ENCODE measurements around the gene ADIPOR1.
"Not testable (repeated sequence)": the region's sequence is repeated elsewhere in the genome, so short reads cannot be mapped to it uniquely, and the experiment has no call there.

Gene ADIPOR1

GRCh38 chr1:202968351-202968750, 10.2 kb upstream of the ADIPOR1 start:
- DNase-seq: no peak

DNA sequence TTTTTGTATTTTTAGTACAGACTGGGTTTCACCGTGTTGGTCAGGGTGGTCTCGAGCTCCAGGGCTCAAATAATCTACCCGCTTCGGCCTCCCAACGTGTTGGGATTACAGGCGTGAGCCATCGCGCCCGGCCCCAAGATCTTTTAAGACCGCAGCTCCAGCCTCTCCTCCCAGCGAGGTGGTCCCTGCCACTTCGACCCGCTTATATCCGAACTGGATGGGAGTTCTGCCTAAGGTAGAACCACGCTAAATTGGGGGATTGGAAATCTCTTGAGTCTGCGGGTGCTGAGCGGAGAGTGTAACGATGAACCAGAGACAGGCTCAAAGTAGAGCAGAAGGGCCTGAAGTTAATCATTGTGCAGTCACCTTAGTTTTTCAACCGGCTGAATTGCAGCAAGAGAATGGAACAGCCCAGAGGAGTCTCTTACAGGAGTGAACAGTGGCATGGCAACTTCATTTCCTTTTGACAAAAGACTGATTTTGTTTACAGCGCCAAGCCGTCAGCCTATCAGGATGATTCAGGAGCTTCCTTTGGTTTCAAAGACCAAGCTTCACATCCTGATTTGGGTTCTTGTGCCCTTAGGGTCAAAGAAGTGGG, 9.7 kb upstream of the ADIPOR1 start:
- DNase-seq: no peak

DNA sequence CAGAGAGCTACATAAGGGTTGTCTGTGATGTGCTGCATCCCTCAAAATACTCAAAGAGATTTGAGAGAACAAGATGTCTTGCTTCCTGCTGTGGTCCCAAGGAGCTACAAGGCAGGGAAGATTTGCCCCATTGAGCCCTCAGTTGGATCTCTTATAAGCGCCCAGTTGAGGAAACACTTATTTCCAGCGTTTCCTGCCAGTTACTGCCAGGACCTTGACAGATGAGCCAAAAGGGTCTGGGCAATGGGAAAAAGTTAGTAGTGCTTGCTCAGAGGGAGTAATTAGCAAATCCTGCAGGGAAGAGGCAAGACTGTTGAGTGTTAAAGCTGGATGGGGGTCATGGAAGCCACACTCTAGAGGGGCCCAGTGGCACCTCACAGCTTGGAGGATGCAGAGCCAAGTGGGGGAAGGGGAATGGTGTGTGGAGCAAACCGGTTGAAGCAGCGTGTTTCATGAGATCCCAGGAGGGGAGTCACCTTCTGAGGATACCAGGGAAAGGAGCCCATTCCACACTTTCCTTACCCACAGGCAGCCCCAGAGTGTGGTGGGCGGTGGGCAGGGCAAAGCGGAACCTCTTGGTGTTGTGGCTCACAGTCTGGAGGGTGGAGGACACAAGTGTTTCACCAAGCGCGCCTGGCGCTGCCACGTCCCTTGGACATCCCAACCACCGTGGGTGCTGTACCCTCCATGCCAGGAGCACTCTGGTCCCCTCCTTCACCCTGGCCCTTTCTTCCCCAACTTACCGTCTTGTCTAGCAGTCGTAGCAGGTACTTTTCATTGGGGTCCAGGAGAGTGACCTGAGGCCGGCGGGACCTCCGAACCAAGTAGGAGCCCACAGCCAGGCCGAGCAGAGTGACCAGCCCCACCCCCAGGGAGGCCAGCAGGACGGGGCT, 8.1 kb upstream of the ADIPOR1 start:
- DNase-seq: no peak

GRCh38 chr1:202965422-202965821, 7.3 kb upstream of the ADIPOR1 start:
- DNase-seq: no peak

GRCh38 chr1:202964791-202965410, 6.8 kb upstream of the ADIPOR1 start:
- DNase-seq: no peak

DNA sequence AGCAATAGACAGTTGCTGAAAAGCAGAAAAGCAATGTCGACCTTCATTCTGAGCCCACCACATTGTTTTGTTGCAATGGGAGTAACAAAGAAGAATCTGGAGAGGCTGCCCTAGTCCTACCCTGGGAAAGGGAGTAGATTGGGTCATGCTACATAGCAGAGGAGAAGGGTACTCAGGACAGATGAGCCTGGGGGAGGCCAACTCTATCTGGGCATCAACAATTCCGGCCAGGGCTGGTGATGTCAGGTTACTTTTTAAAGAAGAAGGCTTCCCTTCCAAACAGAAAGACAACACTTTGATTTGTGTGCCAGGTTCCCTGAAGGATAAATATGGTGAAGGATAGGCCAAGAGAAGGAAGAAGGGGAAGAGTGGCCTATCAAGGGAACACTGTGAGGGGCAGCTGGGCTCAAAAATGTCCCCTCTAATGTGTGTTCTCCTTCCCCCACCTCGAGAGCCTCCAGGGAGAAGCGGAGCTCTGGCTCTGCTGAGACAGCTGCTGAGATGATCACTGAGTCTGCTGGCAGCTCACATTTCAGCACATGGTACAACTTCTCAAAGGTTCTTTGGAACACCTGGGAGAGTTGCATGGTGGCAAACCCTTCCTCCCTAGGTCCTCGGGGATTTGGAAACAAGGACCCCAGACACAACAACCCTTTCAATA, 3.2 kb upstream of the ADIPOR1 start:
- no peak for DNase-seq

GRCh38 chr1:202959276-202959620, 1.1 kb upstream of the ADIPOR1 start:
- DNase-seq: no peak

DNA sequence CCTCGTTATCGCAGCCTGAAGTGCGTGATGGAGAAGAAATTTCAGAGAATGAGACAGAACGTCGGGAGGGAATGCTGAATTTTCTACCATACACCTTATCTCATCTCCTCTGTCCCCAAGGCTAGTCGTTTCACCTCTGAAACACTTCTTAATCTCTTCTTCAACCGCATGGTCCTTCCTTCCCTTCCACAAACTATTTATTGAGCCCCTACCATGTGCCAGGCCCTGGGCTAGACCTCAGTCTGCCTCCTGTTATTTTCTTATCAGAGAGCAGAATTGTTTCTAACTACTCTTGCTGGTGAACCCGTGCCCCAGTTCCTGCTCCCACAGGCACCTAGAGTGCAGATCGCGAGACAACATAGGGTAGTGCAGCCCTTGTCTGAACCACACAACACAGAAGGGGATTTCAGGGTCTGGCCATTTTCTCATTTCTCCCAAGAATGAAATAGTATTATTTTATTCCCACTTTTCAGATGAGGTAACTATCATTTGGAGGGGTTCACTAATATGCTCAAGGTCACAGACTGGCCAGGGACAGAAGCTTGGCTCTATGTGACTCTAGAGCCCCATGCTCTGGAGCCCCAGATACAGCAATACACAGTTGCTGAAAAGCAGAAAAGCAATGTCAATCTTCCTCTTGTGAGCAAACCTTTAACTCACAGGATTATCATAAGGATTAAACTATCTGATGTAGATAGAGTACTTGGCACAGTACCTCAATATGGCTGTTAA, 598 bp upstream of the ADIPOR1 start:
- no peak for DNase-seq

GRCh38 chr1:202956969-202957368, 1.1 kb downstream of the ADIPOR1 start:
- no peak for DNase-seq

DNA sequence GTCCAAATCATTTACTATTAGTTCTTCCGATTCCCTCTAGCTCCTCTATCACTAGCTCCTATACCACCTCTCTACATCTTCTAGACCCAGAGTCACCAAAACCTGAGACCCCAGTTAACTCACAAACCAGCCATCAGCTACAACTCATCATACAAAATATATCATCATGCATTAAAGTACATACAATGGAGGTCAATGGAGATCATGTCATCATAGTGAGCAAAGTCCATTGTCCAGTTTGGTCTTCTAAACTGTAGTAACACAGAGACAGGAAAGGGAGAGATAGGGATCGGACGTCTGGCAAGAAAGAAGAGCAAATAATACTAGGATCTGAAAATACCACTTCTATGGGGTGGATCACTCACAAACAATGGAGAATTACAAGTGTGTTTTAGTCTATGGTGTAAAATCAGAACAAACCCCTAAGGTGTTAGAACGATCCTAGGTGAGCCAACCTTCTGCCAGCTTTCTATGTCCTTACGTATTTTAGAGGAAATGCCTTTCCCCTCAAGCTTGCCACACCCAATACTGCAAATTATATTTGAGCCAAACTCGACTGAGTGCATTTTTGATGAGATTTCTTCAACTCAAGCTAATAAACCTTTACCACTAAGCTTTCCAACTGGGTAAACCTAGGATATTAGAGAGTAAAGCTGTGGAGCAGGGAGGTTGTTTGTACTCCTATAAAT, 3.9 kb downstream of the ADIPOR1 start:
- DNase-seq: no peak

- no peak for DNase-seq
Observed at GRCh38 chr1:202953392-202953791, 4.7 kb downstream of the ADIPOR1 start.

DNA sequence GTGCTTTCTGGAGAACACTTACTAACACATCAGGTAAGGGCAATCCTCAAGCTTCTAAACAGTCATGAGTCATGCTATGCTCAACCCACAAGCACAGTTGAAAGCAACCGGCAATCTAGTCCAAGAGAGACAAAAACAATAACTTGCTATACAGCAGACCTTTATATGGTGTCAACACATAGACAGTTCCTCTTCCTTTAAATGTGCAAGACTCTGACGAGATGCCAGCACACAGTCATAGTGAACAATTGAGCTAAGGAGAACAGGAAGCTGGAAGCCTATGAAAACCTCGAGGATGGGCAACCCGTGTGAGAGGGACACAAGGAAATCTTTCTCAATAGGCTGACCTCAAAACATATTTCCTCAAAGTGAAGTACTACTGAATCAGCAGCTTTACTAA, 5.3 kb downstream of the ADIPOR1 start:
- no peak for DNase-seq

- no peak for DNase-seq
Observed at GRCh38 chr1:202952099-202952498, 6.0 kb downstream of the ADIPOR1 start.

DNA sequence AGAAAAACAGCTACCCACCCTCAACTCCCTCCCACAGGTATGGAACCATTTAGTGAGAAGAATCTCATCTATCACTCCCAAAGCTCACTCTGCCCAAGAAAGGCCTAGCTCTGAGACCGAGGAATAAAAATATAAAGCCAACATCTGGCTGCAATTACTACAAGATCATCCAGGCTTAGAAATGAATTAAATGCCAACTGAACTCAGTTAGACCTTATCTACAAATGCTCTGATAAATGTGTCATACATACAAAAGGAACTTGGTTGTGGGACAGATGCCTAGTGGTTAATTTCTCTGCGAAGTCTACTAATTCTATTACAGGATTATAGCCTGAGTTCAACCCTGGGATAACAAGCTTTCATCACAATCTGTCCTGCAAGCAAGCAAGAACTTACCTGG, 6.7 kb downstream of the ADIPOR1 start:
- DNase-seq: no peak

GRCh38 chr1:202945483-202945882, 12.6 kb downstream of the ADIPOR1 start:
- no peak for DNase-seq

GRCh38 chr1:202944438-202944921, 13.6 kb downstream of the ADIPOR1 start:
- no peak for DNase-seq

GRCh38 chr1:202942426-202942825, 15.7 kb downstream of the ADIPOR1 start:
- DNase-seq: no peak

GRCh38 chr1:202941372-202941771, 16.7 kb downstream of the ADIPOR1 start:
- no peak for DNase-seq

DNA sequence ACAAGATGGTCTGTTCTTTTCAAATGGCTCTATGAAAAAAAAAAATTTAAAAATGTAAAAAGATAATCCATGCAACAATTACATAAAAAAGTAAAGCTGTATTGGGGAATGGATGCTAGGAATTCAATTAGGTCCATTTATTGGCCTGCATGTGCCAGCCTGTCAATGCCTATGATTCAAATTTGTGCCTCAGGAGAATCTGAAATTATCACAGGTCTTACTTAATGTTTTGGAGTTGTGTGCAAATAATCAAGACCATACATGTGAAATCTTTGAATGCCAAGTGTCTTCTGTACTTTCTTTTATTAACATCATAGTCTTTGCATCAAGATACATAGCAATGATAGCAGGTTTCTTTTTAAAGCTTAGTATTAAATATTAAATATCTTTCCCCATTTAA, 17.6 kb downstream of the ADIPOR1 start:
- no peak for DNase-seq

DNA sequence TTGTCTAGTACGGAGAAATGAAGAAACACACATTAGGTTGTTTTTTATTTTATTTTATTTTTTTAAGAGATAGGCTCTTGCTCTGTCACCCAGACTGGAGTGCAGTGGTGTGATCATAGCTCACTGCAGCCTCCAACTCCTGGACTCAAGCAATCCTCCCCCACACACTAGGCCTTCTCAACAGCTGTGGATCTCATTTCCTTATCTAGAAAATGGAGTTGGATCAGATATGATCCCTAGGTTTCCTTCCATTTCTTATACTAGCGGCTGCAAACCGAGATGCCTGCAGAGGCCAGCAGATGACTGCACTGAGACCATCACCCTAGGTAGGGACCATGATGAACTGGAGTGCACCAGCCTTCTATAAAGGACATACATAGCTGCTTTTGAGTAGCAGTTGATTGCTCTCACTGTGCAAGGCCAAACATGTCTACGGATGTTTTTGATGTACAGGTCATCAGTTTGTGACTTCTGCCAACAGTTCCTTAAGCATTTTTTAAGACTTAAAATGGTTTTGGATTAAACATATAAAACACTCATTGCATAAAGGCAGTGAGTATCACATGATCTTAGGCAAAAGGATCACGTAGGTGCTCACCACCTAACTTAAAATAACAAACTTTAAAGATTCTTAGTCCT, 19.7 kb downstream of the ADIPOR1 start:
- DNase-seq: no peak

- DNase-seq: not testable (repeated sequence)
Observed at GRCh38 chr1:202936409-202936808, 21.7 kb downstream of the ADIPOR1 start.

- no peak for DNase-seq
Observed at GRCh38 chr1:202935844-202936243, 22.3 kb downstream of the ADIPOR1 start.

Measured in NCI-H446 treated with DMSO at 0.1 percent for 48 hours (cell line).